ENCODE data around the gene IPPK. TPM values are rescaled to one million over a fixed set of nuclear protein-coding genes. Genes with fewer than 3 reads are reported as not detected.
A peak's percentile ranks its signal among the peaks of the same experiment; 100 is the strongest.

IPPK gene
- polyA plus RNA-seq, 4 donors = 3.0 to 6.8 (median 4.7) TPM

GRCh38 chr9:92615790-92616189, 54.1 kb downstream of the IPPK start:
- WGBS, 3 donors = 78 to 91% (median 90%) methylated on average over 13 of the region's 13 CpGs
- H3K36me3 ChIP-seq (ENCODE audit: control insufficient read depth in 3 of 3, insufficient read depth in 2 of 3, low read depth in 1 of 3, low read length in 3 of 3) = peaks cover 4 to 81% (median 21%) of the 10 kb centered on the region in 3 donors

GRCh38 chr9:92614763-92615461, 55.0 kb downstream of the IPPK start:
- no peak overlapping the region for H3K4me3 ChIP-seq (ENCODE audit: low read depth in 1 of 3, low read length in 3 of 3)
- DNase-seq (no peak), FAIRE-seq (no peak)
- H3K4me1 ChIP-seq (ENCODE audit: control insufficient read depth in 3 of 3, insufficient read depth in 2 of 3, low read depth in 1 of 3, low read length in 2 of 3) = peaks cover 0 to 3% (median 0%) of the 10 kb centered on the region in 3 donors
- no peaks in the 10 kb centered on the region for H3K9me3 ChIP-seq (ENCODE audit: control insufficient read depth in 2 of 2, insufficient read depth in 1 of 2, low read depth in 1 of 2, low read length in 1 of 2)
- H3K36me3 ChIP-seq (ENCODE audit: control insufficient read depth in 3 of 3, insufficient read depth in 2 of 3, low read depth in 1 of 3, low read length in 3 of 3) = peaks cover 4 to 79% (median 19%) of the 10 kb centered on the region in 3 donors
- H3K27me3 ChIP-seq (ENCODE audit: control insufficient read depth in 3 of 3, insufficient read depth in 3 of 3, low read length in 3 of 3) = no peaks in the 10 kb centered on the region
- 80 to 93% (median 90%) methylated on average over 17 of the region's 17 CpGs for WGBS, 3 donors
- peak overlapping the region in 1 of 3 donors; percentile 33 for H3K27ac ChIP-seq (ENCODE audit: low read depth in 1 of 3, low read length in 2 of 3)

More at GRCh38 chr9:92615790-92616189, 54.1 kb downstream of the IPPK start:
- H3K27me3 ChIP-seq (ENCODE audit: control insufficient read depth in 3 of 3, insufficient read depth in 3 of 3, low read length in 3 of 3) = no peaks in the 10 kb centered on the region
- DNase-seq (no peak), FAIRE-seq (no peak)
- H3K27ac ChIP-seq (ENCODE audit: low read depth in 1 of 3, low read length in 2 of 3) = peak overlapping the region in 1 of 3 donors; percentile 76
- no peaks in the 10 kb centered on the region for H3K9me3 ChIP-seq (ENCODE audit: control insufficient read depth in 2 of 2, insufficient read depth in 1 of 2, low read depth in 1 of 2, low read length in 1 of 2)
- H3K4me3 ChIP-seq (ENCODE audit: low read depth in 1 of 3, low read length in 3 of 3) = no peak overlapping the region
- H3K4me1 ChIP-seq (ENCODE audit: control insufficient read depth in 3 of 3, insufficient read depth in 2 of 3, low read depth in 1 of 3, low read length in 2 of 3) = peaks cover 0 to 3% (median 0%) of the 10 kb centered on the region in 3 donors

- WGBS, 3 donors = 95 to 98% (median 96%) methylated on average over 9 of the region's 9 CpGs
- DNase-seq = no peak
- Histone ChIP-seq H3K27me3 (ENCODE audit: control insufficient read depth in 3 of 3, insufficient read depth in 3 of 3, low read length in 3 of 3) (no peaks in the 10 kb centered on the region), H3K36me3 (ENCODE audit: control insufficient read depth in 3 of 3, insufficient read depth in 2 of 3, low read depth in 1 of 3, low read length in 3 of 3) (peaks cover 4 to 71% (median 17%) of the 10 kb centered on the region in 3 donors), H3K27ac (ENCODE audit: low read depth in 1 of 3, low read length in 2 of 3) (no peak overlapping the region), H3K4me1 (ENCODE audit: control insufficient read depth in 3 of 3, insufficient read depth in 2 of 3, low read depth in 1 of 3, low read length in 2 of 3) (peaks cover 0 to 3% (median 0%) of the 10 kb centered on the region in 3 donors), H3K4me3 (ENCODE audit: low read depth in 1 of 3, low read length in 3 of 3) (no peak overlapping the region), H3K9me3 (ENCODE audit: control insufficient read depth in 2 of 2, insufficient read depth in 1 of 2, low read depth in 1 of 2, low read length in 1 of 2) (no peaks in the 10 kb centered on the region)
- no peak for FAIRE-seq
Measured at GRCh38 chr9:92614123-92614510, 55.8 kb downstream of the IPPK start.

GRCh38 chr9:92613268-92614122, 56.4 kb downstream of the IPPK start:
- Histone ChIP-seq H3K9me3 (ENCODE audit: control insufficient read depth in 2 of 2, insufficient read depth in 1 of 2, low read depth in 1 of 2, low read length in 1 of 2) (no peaks in the 10 kb centered on the region), H3K27me3 (ENCODE audit: control insufficient read depth in 3 of 3, insufficient read depth in 3 of 3, low read length in 3 of 3) (no peaks in the 10 kb centered on the region), H3K27ac (ENCODE audit: low read depth in 1 of 3, low read length in 2 of 3) (no peak overlapping the region), H3K4me3 (ENCODE audit: low read depth in 1 of 3, low read length in 3 of 3) (no peak overlapping the region), H3K4me1 (ENCODE audit: control insufficient read depth in 3 of 3, insufficient read depth in 2 of 3, low read depth in 1 of 3, low read length in 2 of 3) (peaks cover 0 to 3% (median 0%) of the 10 kb centered on the region in 3 donors), H3K36me3 (ENCODE audit: control insufficient read depth in 3 of 3, insufficient read depth in 2 of 3, low read depth in 1 of 3, low read length in 3 of 3) (peaks cover 4 to 66% (median 17%) of the 10 kb centered on the region in 3 donors)
- FAIRE-seq (no peak), DNase-seq (no peak)
- 96 to 98% (median 96%) methylated on average over 23 of the region's 23 CpGs for WGBS, 3 donors

GRCh38 chr9:92612816-92613215, 57.1 kb downstream of the IPPK start:
- Histone ChIP-seq H3K4me1 (ENCODE audit: control insufficient read depth in 3 of 3, insufficient read depth in 2 of 3, low read depth in 1 of 3, low read length in 2 of 3) (peaks cover 0 to 3% (median 0%) of the 10 kb centered on the region in 3 donors), H3K27me3 (ENCODE audit: control insufficient read depth in 3 of 3, insufficient read depth in 3 of 3, low read length in 3 of 3) (no peaks in the 10 kb centered on the region), H3K4me3 (ENCODE audit: low read depth in 1 of 3, low read length in 3 of 3) (no peak overlapping the region), H3K9me3 (ENCODE audit: control insufficient read depth in 2 of 2, insufficient read depth in 1 of 2, low read depth in 1 of 2, low read length in 1 of 2) (no peaks in the 10 kb centered on the region), H3K36me3 (ENCODE audit: control insufficient read depth in 3 of 3, insufficient read depth in 2 of 3, low read depth in 1 of 3, low read length in 3 of 3) (peaks cover 4 to 60% (median 17%) of the 10 kb centered on the region in 3 donors), H3K27ac (ENCODE audit: low read depth in 1 of 3, low read length in 2 of 3) (no peak overlapping the region)
- 90 to 94% (median 91%) methylated on average over 11 of the region's 11 CpGs for WGBS, 3 donors
- no peak for DNase-seq
- FAIRE-seq = no peak

GRCh38 chr9:92612292-92612691, 57.6 kb downstream of the IPPK start:
- 93 to 96% (median 94%) methylated on average over 5 of the region's 5 CpGs for WGBS, 3 donors

GRCh38 chr9:92611621-92612285, 58.2 kb downstream of the IPPK start:
- DNase-seq = no peak
- no peak overlapping the region for H3K27ac ChIP-seq (ENCODE audit: low read depth in 1 of 3, low read length in 2 of 3)
- H3K36me3 ChIP-seq (ENCODE audit: control insufficient read depth in 3 of 3, insufficient read depth in 2 of 3, low read depth in 1 of 3, low read length in 3 of 3) = peaks cover 0 to 50% (median 17%) of the 10 kb centered on the region in 3 donors
- 84 to 97% (median 90%) methylated on average over 10 of the region's 10 CpGs for WGBS, 3 donors
- no peaks in the 10 kb centered on the region for H3K27me3 ChIP-seq (ENCODE audit: control insufficient read depth in 3 of 3, insufficient read depth in 3 of 3, low read length in 3 of 3)
- FAIRE-seq = no peak
- H3K4me1 ChIP-seq (ENCODE audit: control insufficient read depth in 3 of 3, insufficient read depth in 2 of 3, low read depth in 1 of 3, low read length in 2 of 3) = no peaks in the 10 kb centered on the region
- no peak overlapping the region for H3K4me3 ChIP-seq (ENCODE audit: low read depth in 1 of 3, low read length in 3 of 3)
- no peaks in the 10 kb centered on the region for H3K9me3 ChIP-seq (ENCODE audit: control insufficient read depth in 2 of 2, insufficient read depth in 1 of 2, low read depth in 1 of 2, low read length in 1 of 2)

More at GRCh38 chr9:92612292-92612691, 57.6 kb downstream of the IPPK start:
- FAIRE-seq (no peak), DNase-seq (no peak)
- peaks cover 0 to 3% (median 0%) of the 10 kb centered on the region in 3 donors for H3K4me1 ChIP-seq (ENCODE audit: control insufficient read depth in 3 of 3, insufficient read depth in 2 of 3, low read depth in 1 of 3, low read length in 2 of 3)
- no peaks in the 10 kb centered on the region for H3K9me3 ChIP-seq (ENCODE audit: control insufficient read depth in 2 of 2, insufficient read depth in 1 of 2, low read depth in 1 of 2, low read length in 1 of 2)
- H3K36me3 ChIP-seq (ENCODE audit: control insufficient read depth in 3 of 3, insufficient read depth in 2 of 3, low read depth in 1 of 3, low read length in 3 of 3) = peaks cover under 1 to 56% (median 17%) of the 10 kb centered on the region in 3 donors
- H3K4me3 ChIP-seq (ENCODE audit: low read depth in 1 of 3, low read length in 3 of 3) = no peak overlapping the region
- H3K27me3 ChIP-seq (ENCODE audit: control insufficient read depth in 3 of 3, insufficient read depth in 3 of 3, low read length in 3 of 3) = no peaks in the 10 kb centered on the region
- no peak overlapping the region for H3K27ac ChIP-seq (ENCODE audit: low read depth in 1 of 3, low read length in 2 of 3)

Data from small intestine (tissue), 7 donors.